HL-60/S4 treated with retinoic acid at 250 ng/mL for 4 days and 3 days (cell line): ENCODE results near the gene TTC17.
"Not testable (repeated sequence)": the region's sequence is repeated elsewhere in the genome, so short reads cannot be mapped to it uniquely, and the experiment has no call there.

ENCODE experiments used
- in situ Hi-C: fragments of 300-500 bp; cut with MboI; formaldehyde crosslinking; loops from 2 replicates; pipeline ENCODE4 v1.7.0; 2022; ENCODE audit warnings: low sequenced_read_pairs

Gene TTC17

DNA sequence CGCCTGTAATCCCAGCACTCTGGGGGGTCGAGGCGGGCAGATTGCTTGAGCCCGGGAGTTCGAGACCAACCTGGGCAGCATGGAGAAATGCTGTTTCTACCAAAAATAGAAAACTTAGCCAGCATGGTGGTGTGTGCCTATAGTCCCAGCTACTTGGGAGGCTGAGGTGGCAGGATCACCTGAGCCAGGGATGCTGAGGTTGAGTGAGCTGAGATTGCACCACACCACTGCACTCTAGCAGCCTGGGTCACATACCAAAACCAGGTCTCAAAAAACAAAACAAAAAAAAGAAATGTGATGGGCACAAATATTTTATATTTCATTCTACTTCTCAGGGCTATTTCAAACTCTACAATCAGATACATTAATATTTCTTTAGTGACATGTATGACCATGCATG lies 25.7 kb downstream of the TTC17 start:
- in situ Hi-C loops: no loop called here

DNA sequence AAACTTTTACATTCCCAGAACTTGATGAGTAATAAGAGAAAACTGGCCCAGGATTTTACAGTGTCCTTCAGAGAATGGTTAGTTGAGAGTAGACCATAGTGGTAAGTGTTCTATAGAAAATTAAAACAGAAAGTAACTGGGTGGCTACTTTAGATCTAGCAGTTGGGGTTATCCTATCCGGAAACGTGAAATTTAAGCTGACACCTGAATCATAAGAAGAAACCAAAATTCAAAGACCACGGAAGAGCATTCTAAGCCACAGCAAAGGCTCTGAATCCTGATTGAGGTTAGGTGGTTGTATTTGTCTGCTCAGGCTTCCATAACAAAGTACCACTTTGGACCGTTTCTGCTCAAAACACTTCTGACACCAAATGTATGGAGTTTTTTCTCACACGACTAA lies 34.0 kb downstream of the TTC17 start:
- in situ Hi-C loops: no loop called here

DNA sequence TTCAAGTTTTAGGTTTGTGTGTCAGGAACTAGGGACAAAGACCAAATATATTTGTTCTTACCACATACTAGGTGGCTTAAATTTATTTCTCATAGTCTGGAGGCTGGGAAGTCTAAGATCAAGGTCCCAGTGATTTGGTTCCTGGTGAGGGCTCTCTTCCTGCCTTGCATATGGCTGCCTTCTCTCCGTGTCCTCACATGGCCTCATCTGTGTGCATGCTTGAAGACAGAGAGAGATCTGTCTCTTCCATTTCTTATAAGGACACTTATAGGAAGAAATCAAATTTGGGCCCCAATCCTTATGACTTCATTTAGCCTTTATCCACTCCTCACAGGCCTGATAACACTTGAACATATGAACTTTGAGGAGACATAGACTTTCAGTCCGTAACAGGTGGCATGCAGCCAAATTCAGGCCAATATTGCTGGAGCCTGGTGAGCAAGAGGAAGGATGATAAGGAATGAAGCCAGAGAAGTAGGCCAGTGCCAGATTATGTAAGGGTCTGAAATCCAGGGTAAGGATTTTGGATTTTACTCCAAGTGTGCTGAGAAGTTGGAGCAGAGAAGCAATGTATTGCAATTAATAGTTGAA lies 35.1 kb downstream of the TTC17 start:
- in situ Hi-C loops: no loop called here

DNA sequence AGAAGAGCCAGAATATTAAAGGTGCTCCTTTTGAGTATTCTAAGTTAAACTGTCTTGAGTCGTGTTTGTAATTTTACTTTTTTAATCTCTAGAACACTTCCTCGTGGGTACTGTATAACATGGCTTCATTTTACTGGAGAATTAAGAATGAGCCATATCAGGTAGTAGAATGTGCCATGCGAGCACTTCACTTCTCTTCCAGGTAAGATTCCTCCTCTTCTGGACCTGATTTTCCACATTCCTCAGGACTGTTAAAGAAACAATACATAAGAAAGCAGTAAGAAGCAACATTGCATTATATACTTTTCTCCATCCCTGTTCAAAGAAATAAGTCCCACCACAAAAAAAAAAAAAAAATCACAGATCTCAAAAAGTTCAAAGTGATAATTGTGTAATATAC lies 37.9 kb downstream of the TTC17 start:
- in situ Hi-C loops: no loop called here

DNA sequence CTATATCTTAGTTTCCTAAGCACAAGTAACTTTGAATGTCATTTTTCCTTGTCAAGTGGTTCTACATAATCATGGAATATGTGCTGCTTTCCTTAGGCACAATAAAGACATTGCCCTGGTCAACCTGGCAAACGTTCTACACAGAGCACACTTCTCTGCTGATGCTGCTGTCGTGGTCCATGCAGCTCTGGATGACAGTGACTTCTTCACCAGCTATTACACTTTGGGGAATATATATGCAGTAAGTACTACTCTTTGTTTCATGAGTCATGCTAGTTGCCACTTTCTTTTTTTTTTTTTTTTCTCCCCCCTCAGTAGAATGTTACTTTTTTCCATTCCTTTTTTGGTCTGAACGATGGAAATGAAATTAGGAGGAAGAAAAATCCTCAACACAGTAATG lies 38.5 kb downstream of the TTC17 start:
- in situ Hi-C loops: no loop called here

DNA sequence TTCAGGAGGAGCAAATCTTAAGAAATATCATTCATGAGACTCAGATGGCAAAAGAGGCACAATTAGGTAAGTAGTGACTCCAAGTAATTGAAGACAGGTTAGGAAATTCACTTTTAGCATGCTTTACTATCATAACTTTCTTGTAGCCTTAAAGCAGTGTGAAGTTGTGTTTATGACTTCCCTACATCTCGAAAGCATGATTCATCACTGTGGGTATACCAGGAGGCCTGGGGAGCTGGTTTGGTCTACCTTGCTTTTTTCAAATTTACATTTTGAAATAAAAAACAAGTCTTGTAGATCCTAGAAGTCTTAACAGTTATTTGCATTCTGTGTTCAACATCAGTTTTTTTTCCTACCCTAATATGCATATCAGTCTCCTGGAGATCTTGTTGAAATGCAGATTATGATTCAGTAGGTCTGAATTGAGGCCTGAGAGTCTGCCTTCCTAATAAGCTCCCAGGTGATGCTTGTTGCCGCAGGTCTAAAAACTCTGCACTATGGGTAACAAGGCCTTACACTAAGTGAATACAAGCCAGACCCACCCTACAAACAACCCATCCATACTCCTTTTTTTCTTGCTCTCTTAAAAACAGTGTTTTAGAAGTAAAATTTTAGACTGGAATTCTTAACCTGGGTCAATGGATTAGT lies 41.4 kb downstream of the TTC17 start:
- in situ Hi-C loops: no loop called here

DNA sequence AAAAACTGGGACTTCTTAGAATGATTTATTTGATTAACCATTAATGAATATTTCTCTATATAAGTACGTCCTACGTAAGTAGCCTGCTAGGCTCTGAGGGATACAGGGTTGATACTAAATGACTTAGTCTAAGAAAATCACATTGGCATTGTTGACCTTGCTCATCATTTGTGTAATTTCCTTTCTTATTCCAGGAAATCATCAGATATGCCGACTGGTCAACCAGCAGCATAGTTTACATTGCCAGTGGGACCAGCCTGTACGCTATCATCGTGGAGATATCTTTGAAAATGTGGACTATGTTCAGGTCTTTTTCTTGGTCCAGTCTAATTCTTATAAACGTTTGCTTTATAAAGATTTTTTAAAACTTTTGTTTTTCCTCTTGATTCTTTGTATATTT lies 42.5 kb downstream of the TTC17 start:
- in situ Hi-C loops: no loop called here

DNA sequence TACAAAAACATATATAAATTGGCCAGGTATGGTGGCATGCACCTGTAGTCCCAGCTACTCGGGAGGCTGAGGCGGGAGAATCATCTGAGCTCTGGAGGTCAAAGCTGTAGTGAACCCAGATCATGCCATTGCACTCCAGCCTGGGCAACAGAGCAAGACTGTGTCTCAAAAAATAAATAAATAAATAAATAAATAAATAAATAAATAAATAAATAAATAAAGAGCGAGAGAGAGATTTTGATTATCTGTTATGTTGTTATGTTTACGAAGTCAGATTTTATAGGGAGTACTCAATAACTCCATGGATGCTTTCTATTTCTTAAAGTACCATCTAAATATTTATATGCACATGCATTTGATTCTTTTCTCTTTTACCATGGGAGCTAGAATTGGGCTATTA lies 43.1 kb downstream of the TTC17 start:
- in situ Hi-C loops: not testable (repeated sequence)

DNA sequence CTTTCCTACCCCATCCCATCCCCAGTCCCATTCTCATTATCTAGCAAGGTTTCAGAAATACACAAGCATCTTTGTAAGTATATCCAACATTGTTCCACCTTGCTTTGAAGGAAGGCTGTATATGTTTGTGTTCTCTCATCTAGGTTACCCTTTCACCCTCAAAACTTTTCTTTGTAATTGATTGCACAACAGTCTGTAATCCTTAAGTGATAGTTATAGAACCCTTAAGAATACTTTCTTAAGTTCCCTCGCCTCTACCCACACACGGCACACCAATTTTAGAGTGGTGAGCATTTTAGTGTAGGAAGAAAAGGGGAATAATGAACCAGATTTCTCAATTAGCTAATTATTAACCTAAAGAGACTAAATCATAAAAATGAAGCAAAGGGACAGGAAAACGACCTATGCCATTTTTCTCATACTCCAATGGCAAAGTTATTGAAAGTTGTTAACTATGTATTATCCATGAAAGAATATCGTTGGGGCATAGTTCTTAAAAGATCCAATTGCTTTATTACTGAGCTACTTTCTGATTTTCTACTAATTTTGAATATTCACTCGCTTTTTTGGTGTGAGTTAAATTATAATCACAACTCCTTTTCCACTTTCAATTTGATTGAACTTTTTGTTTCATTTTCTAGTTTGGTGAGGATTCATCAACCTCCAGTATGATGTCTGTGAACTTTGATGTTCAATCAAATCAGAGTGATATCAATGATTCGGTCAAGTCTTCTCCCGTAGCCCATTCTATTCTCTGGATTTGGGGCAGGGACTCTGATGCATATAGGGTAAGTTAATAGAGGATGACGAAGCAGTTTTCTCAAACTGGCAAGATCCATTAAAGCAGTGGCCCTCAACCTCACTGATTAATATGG lies 44.9 kb downstream of the TTC17 start:
- in situ Hi-C loops: no loop called here

DNA sequence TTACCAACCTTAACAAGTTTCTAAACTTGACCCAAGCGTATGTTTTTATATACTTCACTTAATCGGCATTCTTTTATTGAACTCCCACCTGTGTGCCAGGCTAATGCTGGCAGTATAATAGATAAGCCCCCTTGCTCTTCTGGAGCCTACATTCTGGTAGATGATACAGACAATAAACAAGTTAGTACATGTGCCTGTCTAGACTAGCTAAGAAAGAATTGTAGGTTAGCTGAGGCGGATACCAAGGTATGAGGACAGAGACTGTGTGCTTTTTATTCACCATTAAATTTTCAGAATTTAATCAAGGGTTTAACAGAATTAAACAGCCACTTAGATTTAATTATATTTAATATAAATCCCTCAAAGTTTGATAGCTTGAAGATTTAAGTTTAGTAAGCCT lies 45.7 kb downstream of the TTC17 start:
- in situ Hi-C loops: no loop called here

DNA sequence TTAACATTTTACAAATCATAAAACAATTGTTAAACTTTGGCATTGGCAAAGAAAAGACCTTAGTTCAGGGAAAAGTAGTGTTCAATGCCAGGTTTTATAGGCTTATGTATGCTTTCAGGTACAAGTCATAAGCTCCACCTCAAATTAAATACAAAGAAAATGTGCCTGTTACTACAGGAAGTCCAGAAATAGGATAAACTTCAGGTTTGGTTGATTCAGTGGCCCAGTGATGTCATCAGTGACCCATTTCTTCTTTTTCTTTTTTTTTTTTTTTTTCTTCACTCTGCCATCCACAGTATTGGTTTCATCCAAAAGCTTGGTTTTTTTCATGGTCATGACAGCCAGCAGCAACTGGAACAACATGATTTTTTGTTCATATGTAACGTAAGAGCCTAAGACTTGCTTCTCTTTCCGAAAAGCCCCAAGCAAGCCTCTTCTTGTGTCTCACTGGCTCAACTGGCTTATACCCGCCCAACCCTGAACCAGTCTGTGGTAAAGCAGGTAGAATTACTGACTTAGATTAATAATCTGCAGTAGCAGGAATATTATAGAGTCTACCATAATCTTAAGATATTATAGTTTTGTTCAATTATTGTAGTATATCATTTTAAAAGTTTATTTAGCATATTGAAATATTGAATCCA lies 46.2 kb downstream of the TTC17 start:
- in situ Hi-C loops: no loop called here

DNA sequence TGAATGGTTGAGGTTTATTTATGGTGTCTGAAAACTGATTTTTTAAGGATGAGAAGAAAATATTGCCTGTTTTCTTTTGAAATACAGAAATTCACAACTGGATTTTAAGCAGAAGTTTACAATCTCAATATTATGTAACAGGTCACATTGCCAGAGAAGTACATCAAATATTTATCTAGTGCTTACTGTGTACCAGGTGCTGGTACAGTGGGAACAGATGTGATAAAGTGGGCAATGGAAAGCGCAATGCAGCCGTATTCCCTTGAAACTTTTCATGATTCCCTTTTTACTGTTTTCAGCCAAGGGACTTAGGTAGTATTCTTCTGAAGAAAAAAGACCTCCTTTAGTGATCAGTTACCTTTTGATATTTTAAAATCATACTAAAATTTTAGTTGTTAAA lies 49.6 kb downstream of the TTC17 start:
- in situ Hi-C loops: no loop called here

DNA sequence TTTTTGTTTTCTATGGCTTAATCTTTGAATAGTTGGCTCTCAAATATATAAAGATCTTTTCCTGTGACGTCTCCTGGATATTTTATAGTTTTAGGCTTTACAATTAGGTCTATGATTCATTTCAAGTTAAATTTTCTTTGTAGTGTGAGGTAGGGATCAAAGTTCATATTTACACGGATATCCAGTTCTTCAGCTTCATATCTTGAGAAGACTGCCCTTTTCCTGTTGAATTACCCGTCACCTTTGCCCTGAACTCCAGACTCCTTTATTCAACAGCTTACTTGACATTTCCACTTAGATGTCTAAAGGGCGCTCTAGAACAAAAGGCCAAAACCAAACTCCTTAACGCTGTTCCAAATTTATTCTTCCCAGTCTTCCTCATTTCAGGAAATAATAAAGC lies 51.7 kb downstream of the TTC17 start:
- in situ Hi-C loops: no loop called here

DNA sequence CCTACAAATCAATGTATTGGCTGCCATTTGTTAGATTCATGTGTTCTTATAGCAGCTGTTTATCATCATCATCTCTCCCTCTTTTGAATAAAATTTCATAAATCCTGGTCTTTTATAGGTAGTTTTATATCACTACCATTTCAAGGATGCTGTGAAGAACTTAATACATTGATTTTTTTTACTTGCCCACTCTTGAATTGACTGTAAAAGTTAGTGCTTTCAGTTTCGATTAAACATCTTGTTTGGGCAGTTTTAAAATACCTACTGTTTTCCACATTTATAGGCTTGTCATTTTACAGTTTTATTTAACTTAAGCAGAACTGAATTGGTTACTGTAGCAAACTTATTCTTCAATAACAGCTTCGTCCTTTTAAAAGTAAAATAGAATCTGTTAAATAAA lies 59.5 kb downstream of the TTC17 start:
- in situ Hi-C loops: no loop called here

DNA sequence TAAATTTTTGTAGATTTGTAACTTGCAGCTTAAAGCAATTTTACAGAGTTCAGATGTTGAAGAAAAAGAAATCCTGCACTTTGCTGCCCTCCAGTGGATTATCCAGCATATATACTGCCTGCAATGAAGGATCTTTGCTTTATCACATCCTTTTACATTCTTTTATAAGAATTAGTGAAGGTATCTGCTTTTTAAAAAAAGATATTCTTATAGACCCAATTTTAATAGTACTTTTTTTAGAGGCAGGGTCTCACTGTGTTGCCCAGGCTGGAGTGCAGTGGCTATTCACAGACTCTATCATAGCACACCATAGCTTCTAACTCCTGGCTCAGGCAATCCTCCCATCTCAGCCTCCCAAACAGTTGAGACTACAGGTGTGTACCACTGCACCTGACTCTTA lies 60.7 kb downstream of the TTC17 start:
- in situ Hi-C loops: no loop called here

DNA sequence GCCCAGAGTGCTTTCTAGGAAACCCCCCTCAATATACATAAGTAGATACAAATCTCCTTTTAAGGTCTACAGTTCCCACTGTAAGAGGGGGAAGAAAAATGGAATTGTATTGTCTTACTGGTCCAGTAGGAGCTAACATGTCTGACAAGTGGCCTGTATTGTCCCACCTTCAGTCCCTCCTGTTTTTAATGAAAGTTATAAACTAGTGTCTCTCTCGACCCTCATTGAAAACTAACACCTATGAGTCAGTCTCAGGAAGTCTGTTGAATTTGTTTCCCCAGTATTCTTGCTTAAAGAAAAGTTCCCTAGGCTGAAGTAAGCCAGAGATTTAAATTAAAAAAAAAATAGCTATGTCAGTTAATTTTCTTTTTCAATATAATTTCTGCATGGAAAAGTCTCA lies 69.3 kb downstream of the TTC17 start:
- in situ Hi-C loops: no loop called here

DNA sequence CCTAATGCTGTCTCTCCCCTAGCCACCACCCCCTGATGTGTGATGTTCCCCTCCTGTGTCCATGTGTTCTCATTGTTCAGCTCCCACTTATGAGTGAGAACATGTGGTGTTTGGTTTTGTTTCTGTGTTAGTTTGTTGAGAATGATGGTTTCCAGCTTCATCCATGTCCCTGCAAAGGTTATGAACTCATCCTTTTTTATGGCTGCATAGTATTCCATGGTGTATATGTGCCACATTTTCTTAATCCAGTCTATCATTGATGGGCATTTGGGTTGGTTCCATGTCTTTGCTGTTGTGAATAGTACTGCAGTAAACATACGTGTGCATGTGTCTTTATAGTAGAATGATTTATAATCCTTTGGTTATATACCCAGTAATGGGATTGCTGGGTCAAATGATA lies 72.2 kb downstream of the TTC17 start:
- in situ Hi-C loops: not testable (repeated sequence)

DNA sequence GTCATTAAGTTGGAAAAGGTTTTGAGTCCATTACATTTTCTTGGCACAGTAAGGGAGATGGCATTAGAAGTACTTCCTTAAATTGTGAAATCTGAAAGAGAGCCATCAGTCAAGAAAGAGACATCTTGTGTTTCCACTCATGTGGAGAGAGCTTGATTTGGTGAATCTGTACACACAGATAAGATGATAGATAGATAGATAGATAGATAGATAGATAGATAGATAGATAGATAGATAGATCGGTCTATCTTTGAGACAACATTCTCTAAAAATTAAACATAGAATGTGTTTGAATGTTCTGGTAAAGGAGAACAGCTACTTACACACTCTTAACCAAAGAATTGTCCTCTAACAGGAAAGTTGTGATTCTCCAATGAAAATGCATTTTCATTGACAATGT lies 76.2 kb downstream of the TTC17 start:
- in situ Hi-C loops: no loop called here

DNA sequence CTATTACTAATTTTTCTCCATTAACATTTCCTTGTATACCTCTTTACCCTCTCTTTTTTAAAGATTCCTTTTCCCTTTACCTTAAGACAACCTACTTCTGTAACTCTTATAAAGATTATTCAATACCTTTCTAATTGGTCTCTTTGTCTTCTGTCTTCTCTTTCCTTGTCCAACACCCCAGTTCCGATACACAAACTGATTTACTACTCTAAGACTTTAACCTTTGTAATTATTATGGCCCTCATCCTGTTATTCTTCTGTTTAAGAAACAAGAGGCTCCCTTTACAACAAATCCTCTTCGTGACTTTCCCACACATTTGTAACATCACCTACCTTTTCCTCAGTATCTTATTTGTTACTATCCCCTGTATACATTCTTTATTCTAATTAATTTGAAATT lies 81.8 kb downstream of the TTC17 start:
- in situ Hi-C loops: no loop called here

DNA sequence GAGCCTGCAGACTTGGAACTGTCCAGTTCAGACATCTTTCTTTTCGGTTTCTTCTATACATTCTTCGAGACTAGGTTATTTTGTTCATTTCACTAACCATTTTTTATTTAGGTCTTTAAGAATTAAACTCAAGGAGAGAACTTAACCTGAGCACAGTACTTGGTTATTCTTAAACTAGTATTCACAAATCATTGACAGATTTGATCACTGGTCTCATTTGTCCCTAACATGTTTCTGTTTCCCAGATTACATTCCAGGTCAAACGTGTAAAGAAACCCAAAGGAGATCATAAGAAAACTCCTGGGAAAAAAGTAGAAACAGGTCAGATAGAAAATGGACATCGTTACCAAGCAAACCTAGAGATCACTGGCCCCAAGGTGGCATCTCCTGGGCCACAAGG lies 85.1 kb downstream of the TTC17 start:
- in situ Hi-C loops: no loop called here

DNA sequence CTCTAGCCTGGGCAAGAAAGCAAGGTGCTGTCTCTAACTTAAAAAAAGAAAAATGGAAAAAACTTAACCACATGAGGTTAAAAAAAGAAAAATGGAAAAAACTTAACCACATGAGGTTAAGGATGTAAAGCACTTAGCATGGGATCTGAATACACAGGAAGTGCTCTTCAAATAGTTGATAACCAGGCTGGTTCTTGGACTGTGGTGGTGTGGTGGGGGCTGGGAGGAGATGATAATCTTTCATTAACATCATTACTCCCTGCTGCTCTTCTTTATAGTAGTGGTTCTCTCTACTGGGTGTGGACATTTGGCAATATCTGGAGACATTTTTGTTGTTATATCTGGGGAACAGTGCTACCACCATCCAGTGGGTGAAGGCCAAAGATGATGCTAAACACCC lies 88.4 kb downstream of the TTC17 start:
- in situ Hi-C loops: no loop called here

DNA sequence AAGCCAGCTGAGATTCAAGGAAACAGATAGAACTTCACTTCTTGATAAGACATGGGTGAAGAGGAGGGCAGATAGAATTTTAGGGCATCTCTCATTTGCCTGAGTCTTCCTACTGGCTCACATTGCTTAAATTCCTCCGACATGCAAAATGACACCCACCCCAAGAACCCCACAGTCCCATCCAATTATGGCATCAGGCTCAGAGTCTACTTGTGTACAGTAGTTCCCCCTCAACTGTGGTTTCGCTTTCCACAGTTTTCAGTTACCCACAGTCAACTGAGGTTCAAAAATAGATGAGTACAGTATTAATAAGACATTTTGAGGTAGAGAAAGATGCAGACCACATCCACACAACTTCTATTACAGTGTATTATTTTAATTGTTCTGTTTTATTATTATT lies 99.8 kb downstream of the TTC17 start:
- in situ Hi-C loops: no loop called here
